Measurements from ENCODE around the gene AFTPH. TPM values are rescaled to one million over a fixed set of nuclear protein-coding genes. Genes with fewer than 3 reads are reported as not detected.
A peak's percentile ranks its signal among the peaks of the same experiment; 100 is the strongest.

The AFTPH gene
- total RNA-seq, 2 experiments from 2014 or later: 26.3 to 27.2 TPM

- POLR2A ChIA-PET: interaction anchor here (0.6 kb wide), 1 partner anchor 156 kb away, joined by 4 read pairs; no protein-coding TSS in a partner anchor
These were observed 70.3 kb downstream of the AFTPH start for GRCh38 chr2:64594226-64594989.

GRCh38 chr2:64595397-64596176 lies 71.5 kb downstream of the AFTPH start:
- DNase-seq: no peak
- no peak overlapping the region for H3K27ac Mint-ChIP-seq
- H3K4me3 Mint-ChIP-seq: no peak overlapping the region
- POLR2A ChIA-PET: interaction anchor here (0.6 kb wide), 1 partner anchor 154 kb away, joined by 4 read pairs; no protein-coding TSS in a partner anchor
- CTCF ChIA-PET: interaction anchor here (0.9 to 1.6 kb wide), 6 partner anchors 10 to 73 kb away, joined by 3 to 4 read pairs (median 3); no protein-coding TSS in a partner anchor
- no peaks in the 10 kb centered on the region for H3K9me3 Mint-ChIP-seq (ENCODE audit: insufficient read depth)
- no peak for ATAC-seq
- no peaks in the 10 kb centered on the region for H3K27me3 Mint-ChIP-seq (ENCODE audit: low read depth)
- peaks cover 8% of the 10 kb centered on the region for H3K4me1 Mint-ChIP-seq (ENCODE audit: low read depth)
- H3K36me3 Mint-ChIP-seq (ENCODE audit: low read depth): peaks cover 11% of the 10 kb centered on the region

More at GRCh38 chr2:64594226-64594989, 70.3 kb downstream of the AFTPH start:
- Mint-ChIP-seq H3K27ac (no peak overlapping the region), H3K4me1 (ENCODE audit: low read depth) (peaks cover 3% of the 10 kb centered on the region), H3K9me3 (ENCODE audit: insufficient read depth) (no peaks in the 10 kb centered on the region), H3K36me3 (ENCODE audit: low read depth) (peaks cover 14% of the 10 kb centered on the region), H3K4me3 (no peak overlapping the region), H3K27me3 (ENCODE audit: low read depth) (no peaks in the 10 kb centered on the region)
- no peak for DNase-seq
- CTCF ChIA-PET: interaction anchor here (0.9 to 1.6 kb wide), 4 partner anchors 12 to 267 kb away, joined by 3 to 4 read pairs (median 3); no protein-coding TSS in a partner anchor
- ATAC-seq: no peak

- no peak for DNase-seq
- ChIA-PET POLR2A (no interaction called here), CTCF (interaction anchor here (1.1 kb wide), 1 partner anchor 11 kb away, joined by 4 read pairs; no protein-coding TSS in a partner anchor)
These were observed 74.1 kb downstream of the AFTPH start for GRCh38 chr2:64598226-64598625.

GRCh38 chr2:64599469-64599868 lies 75.3 kb downstream of the AFTPH start:
- Mint-ChIP-seq H3K4me1 (ENCODE audit: low read depth) (peaks cover 8% of the 10 kb centered on the region), H3K36me3 (ENCODE audit: low read depth) (peaks cover 6% of the 10 kb centered on the region), H3K4me3 (no peak overlapping the region), H3K27me3 (ENCODE audit: low read depth) (no peaks in the 10 kb centered on the region), H3K27ac (peak overlapping the region; percentile 8), H3K9me3 (ENCODE audit: insufficient read depth) (peaks cover under 1% of the 10 kb centered on the region)
- ChIA-PET CTCF (interaction anchor here (1.0 kb wide), 2 partner anchors 77 to 265 kb away, joined by 3 to 6 read pairs; no protein-coding TSS in a partner anchor), POLR2A (interaction anchor here (0.9 to 1.2 kb wide), 2 partner anchors 10 to 12 kb away, joined by 3 read pairs; no protein-coding TSS in a partner anchor)
- DNase-seq (no peak), ATAC-seq (peak; percentile 27)

More at GRCh38 chr2:64598226-64598625, 74.1 kb downstream of the AFTPH start:
- H3K4me1 Mint-ChIP-seq (ENCODE audit: low read depth): peaks cover 8% of the 10 kb centered on the region
- H3K36me3 Mint-ChIP-seq (ENCODE audit: low read depth): no peaks in the 10 kb centered on the region
- no peaks in the 10 kb centered on the region for H3K9me3 Mint-ChIP-seq (ENCODE audit: insufficient read depth)
- no peak overlapping the region for H3K4me3 Mint-ChIP-seq
- H3K27me3 Mint-ChIP-seq (ENCODE audit: low read depth): no peaks in the 10 kb centered on the region
- ATAC-seq: no peak
- H3K27ac Mint-ChIP-seq: no peak overlapping the region

GRCh38 chr2:64601034-64601754 lies 77.1 kb downstream of the AFTPH start:
- no peaks in the 10 kb centered on the region for H3K27me3 Mint-ChIP-seq (ENCODE audit: low read depth)
- no peak overlapping the region for H3K4me3 Mint-ChIP-seq
- H3K4me1 Mint-ChIP-seq (ENCODE audit: low read depth): peaks cover 8% of the 10 kb centered on the region
- DNase-seq (no peak), ATAC-seq (no peak)
- POLR2A ChIA-PET: interaction anchor here (0.6 to 0.8 kb wide), 2 partner anchors 8 to 626 kb away, joined by 3 to 4 read pairs; partner anchors contain the start of gene ACTR2
- CTCF ChIA-PET: interaction anchor here (1.0 to 1.7 kb wide), 3 partner anchors 14 to 231 kb away, joined by 3 to 5 read pairs (median 3); no protein-coding TSS in a partner anchor
- peaks cover 7% of the 10 kb centered on the region for H3K36me3 Mint-ChIP-seq (ENCODE audit: low read depth)
- H3K27ac Mint-ChIP-seq: no peak overlapping the region
- H3K9me3 Mint-ChIP-seq (ENCODE audit: insufficient read depth): peaks cover 4% of the 10 kb centered on the region

GRCh38 chr2:64601785-64602391 lies 77.8 kb downstream of the AFTPH start:
- DNase-seq (no peak), ATAC-seq (no peak)
- CTCF ChIA-PET: interaction anchor here (1.7 kb wide), 1 partner anchor 15 kb away, joined by 5 read pairs; no protein-coding TSS in a partner anchor
- POLR2A ChIA-PET: no interaction called here
- no peak overlapping the region for H3K4me3 Mint-ChIP-seq
- H3K27ac Mint-ChIP-seq: no peak overlapping the region
- peaks cover 7% of the 10 kb centered on the region for H3K36me3 Mint-ChIP-seq (ENCODE audit: low read depth)
- peaks cover 14% of the 10 kb centered on the region for H3K4me1 Mint-ChIP-seq (ENCODE audit: low read depth)
- no peaks in the 10 kb centered on the region for H3K27me3 Mint-ChIP-seq (ENCODE audit: low read depth)
- H3K9me3 Mint-ChIP-seq (ENCODE audit: insufficient read depth): peaks cover 4% of the 10 kb centered on the region

- ATAC-seq (no peak), DNase-seq (no peak)
- Mint-ChIP-seq H3K27ac (no peak overlapping the region), H3K27me3 (ENCODE audit: low read depth) (no peaks in the 10 kb centered on the region), H3K4me3 (no peak overlapping the region), H3K9me3 (ENCODE audit: insufficient read depth) (peaks cover 4% of the 10 kb centered on the region), H3K4me1 (ENCODE audit: low read depth) (peaks cover 20% of the 10 kb centered on the region), H3K36me3 (ENCODE audit: low read depth) (peaks cover 7% of the 10 kb centered on the region)
- POLR2A ChIA-PET: no interaction called here
- CTCF ChIA-PET: no interaction called here
These were observed 78.3 kb downstream of the AFTPH start for GRCh38 chr2:64602436-64602835.

- no peak overlapping the region for H3K4me3 Mint-ChIP-seq
- peaks cover 32% of the 10 kb centered on the region for H3K4me1 Mint-ChIP-seq (ENCODE audit: low read depth)
- no peak for ATAC-seq
- no peak overlapping the region for H3K27ac Mint-ChIP-seq
- peaks cover 7% of the 10 kb centered on the region for H3K36me3 Mint-ChIP-seq (ENCODE audit: low read depth)
- peaks cover 4% of the 10 kb centered on the region for H3K9me3 Mint-ChIP-seq (ENCODE audit: insufficient read depth)
- ChIA-PET CTCF (interaction anchor here (0.5 to 5.5 kb wide), 2 partner anchors 11 to 17 kb away, joined by 4 to 35 read pairs; no protein-coding TSS in a partner anchor), POLR2A (no interaction called here)
- no peak for DNase-seq
- H3K27me3 Mint-ChIP-seq (ENCODE audit: low read depth): no peaks in the 10 kb centered on the region
These were observed 80.0 kb downstream of the AFTPH start for GRCh38 chr2:64604155-64604554.

- no peaks in the 10 kb centered on the region for H3K27me3 Mint-ChIP-seq (ENCODE audit: low read depth)
- ATAC-seq (no peak), DNase-seq (peak; percentile 20)
- no peak overlapping the region for H3K4me3 Mint-ChIP-seq
- H3K4me1 Mint-ChIP-seq (ENCODE audit: low read depth): peaks cover 25% of the 10 kb centered on the region
- peaks cover 4% of the 10 kb centered on the region for H3K9me3 Mint-ChIP-seq (ENCODE audit: insufficient read depth)
- H3K27ac Mint-ChIP-seq: no peak overlapping the region
- H3K36me3 Mint-ChIP-seq (ENCODE audit: low read depth): peaks cover 7% of the 10 kb centered on the region
- POLR2A ChIA-PET: interaction anchor here (1.0 kb wide), 1 partner anchor 81 kb away, joined by 3 read pairs; the partner anchor contains the start of gene AFTPH
- CTCF ChIA-PET: interaction anchor here (0.5 to 5.5 kb wide), 5 partner anchors 18 to 279 kb away, joined by 3 to 35 read pairs (median 6); no protein-coding TSS in a partner anchor
These were observed 80.9 kb downstream of the AFTPH start for GRCh38 chr2:64605026-64605471.

- Mint-ChIP-seq H3K4me1 (ENCODE audit: low read depth) (peaks cover 25% of the 10 kb centered on the region), H3K4me3 (no peak overlapping the region), H3K27me3 (ENCODE audit: low read depth) (peaks cover under 1% of the 10 kb centered on the region), H3K27ac (peak overlapping the region; percentile 65), H3K36me3 (ENCODE audit: low read depth) (peaks cover 7% of the 10 kb centered on the region), H3K9me3 (ENCODE audit: insufficient read depth) (peaks cover 4% of the 10 kb centered on the region)
- ChIA-PET POLR2A (interaction anchor here (1.0 to 2.7 kb wide), 3 partner anchors 48 to 302 kb away, joined by 3 to 19 read pairs (median 3); partner anchors contain the start of genes AFTPH and SERTAD2), CTCF (interaction anchor here (0.8 to 5.5 kb wide), 11 partner anchors 9 to 275 kb away, joined by 3 to 43 read pairs (median 7); partner anchors contain the start of gene AFTPH)
- no peak for DNase-seq
- ATAC-seq: no peak
These were observed 81.9 kb downstream of the AFTPH start for GRCh38 chr2:64605991-64606478.

Data from activated CD8-positive, alpha-beta T cell treated with anti-CD3 and anti-CD28 coated beads, Interleukin-2, amount 10 ng/mL, durations not matched to agents 7 days and 5 days (primary cell).